HG02970 (cell line): ENCODE measurements around the gene SLC40A1.

Experiments
- ATAC-seq: cut with Tn5 transposase; IDR thresholded peaks from one replicate; pipeline ENCODE4 v1.9.1; 2021; ENCODE audit warnings: mild to moderate bottlenecking, moderate library complexity, moderate number of reproducible peaks; ENCODE audit not compliant: unreplicated experiment, low FRiP score

Gene SLC40A1

GRCh38 chr2:189574793-189575475, 5.7 kb downstream of the SLC40A1 start:
- ATAC-seq, result no peak

GRCh38 chr2:189570570-189571031, 10.0 kb downstream of the SLC40A1 start:
- no peak for ATAC-seq

- ATAC-seq, result no peak
Observed at GRCh38 chr2:189569295-189569910, 11.2 kb downstream of the SLC40A1 start.

- ATAC-seq, result no peak
Observed at GRCh38 chr2:189566046-189566445, 14.5 kb downstream of the SLC40A1 start.

DNA sequence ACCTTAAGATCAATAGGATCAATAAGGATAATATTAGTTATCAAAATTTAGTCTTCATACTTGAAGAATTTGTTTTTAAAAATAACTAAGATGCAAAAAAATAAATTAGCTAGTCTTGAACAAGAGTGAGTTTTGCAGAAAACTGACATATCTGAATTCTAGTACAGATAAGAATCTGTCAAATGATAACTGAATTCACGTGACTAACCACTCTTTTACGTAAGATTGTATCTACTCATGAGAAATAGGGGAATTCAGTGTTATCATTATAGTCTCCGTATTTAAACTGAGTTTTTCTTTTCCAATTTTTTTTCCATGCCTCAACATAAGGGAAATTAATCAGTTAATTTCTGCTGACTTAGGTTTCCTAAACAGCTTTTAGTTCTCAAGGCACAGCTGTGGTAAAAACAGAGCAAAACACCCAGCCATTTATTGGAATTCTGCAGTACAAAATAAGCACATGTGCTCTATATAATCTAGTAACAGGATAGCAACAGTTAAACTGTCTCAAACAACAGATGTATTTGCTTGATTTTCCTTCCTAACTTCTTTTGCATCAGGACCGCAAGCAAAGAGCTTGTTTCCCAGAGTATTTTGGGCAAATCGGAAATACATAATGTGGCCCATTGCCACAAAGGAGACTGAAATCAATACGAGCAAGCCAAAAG, 19.1 kb downstream of the SLC40A1 start:
- ATAC-seq, result no peak

DNA sequence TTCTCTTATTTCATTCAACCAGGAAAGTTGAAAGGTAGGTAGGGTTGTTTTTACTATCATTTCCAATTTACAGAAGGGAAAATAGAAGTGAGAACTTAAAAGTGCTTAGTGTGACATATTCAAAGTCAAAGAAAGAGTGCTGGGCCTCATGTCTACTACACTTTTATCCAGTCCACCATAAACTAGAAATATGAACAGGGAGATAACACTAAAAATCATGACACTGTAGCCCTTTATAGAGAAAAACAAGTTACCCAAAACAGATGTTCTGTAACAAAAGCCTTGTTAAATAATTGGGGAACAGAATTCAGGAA, 20.4 kb downstream of the SLC40A1 start:
- no peak for ATAC-seq

- ATAC-seq, result no peak
Observed at GRCh38 chr2:189559579-189560272, 20.9 kb downstream of the SLC40A1 start.

DNA sequence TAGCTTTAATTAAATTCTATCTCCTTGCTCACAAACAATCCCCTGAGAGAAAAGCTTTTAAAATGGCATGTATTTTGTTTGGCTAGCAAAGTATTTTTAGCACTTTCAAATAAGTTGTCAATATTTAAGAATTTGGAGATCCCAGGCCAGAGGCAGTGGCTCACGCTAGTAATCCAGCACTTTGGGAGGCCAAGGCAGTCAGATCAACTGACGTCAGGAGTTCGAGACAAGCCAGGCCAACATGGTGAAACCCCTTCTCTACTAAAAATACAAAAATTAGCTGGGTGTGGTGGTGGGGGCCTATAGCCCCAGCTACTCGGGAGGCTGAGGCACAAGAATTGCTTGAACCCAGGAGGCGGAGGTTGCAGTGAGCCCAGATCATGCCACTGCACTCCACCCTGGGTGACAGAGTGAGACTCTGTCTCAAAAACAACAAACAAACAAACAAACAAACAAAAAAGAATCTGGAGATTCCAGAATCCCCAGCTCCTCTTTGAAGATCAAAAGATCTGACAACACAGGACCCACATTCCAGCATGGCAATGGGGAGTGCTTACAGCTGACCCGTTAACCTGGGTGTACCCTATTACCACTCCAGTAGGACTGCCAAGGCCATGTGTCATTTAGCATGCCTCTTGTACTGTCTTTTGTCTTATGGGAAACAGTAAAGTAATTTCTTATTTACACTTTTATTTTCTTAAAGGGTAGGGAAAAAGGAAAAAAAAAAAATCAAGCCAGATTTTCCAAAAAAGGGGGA, 21.9 kb downstream of the SLC40A1 start:
- ATAC-seq, result no peak

GRCh38 chr2:189557373-189557772, 23.2 kb downstream of the SLC40A1 start:
- no peak for ATAC-seq

DNA sequence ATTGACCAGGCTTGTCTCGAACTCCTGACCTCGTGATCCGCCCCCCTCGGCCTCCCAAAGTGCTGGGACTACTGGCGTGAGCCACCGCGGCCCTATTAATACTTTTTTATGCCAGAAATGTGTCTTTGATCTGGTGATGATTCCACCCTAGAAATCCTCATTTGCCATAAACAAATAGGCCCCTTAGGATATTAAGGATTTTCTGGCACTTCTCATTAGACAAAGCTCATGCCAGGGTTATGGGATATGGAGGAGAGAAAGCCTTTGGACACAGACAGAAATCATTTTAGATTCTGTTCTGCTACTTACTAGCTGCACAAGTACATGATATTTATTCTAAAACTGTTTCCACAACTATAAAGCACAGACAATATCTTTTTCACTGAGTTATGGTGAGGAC, 24.1 kb downstream of the SLC40A1 start:
- ATAC-seq, result no peak

DNA sequence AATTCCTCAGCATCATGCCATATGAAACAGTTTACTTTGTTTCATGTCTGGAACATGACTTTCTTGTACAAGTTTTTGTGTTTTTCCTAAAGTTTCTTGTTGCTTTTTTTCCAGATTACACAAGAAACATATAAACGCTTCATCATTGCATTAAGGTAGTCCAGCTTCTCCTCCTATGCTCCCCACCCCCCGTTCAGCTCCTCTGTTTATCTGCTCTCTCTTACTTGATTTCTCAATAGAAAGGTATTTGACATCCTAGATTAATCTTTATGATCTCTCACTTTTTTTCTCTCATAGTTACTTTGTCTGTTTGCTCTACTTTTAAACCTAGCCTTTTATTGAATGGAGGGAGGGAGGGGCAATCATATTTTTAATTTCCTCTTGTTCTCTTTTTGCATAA, 25.4 kb downstream of the SLC40A1 start:
- no peak for ATAC-seq

GRCh38 chr2:189553504-189554088, 27.0 kb downstream of the SLC40A1 start:
- no peak for ATAC-seq

GRCh38 chr2:189552991-189553404, 27.6 kb downstream of the SLC40A1 start:
- no peak for ATAC-seq

DNA sequence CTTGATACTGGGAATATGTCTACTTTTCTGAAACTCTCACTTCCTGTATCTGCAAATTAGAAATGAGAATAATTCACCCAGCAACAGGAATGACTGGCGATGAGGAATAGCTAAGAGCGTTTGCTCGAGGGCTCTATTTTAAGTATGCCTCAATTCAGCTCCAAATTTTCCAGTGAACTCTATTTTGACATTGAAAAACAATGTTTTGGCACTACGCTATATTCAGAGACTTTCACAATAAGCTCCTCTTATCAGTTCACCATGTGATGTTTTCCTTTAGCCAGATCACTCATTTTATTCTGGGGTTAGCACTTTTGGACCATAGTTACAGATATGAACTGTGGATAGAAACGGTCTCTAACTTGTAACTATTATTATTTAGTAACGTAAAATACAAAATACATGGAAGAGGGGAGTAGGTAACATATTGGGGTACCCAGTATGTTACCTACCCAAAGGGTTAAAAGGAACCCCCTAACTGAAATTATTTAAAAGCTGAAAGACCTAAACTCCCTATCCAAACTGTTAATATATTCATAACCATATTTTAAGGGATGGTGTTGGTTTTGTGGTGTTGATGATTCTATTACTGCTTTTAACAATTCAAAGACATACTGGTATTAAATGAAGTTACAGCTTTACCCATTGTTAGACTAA, 28.1 kb downstream of the SLC40A1 start:
- no peak for ATAC-seq

DNA sequence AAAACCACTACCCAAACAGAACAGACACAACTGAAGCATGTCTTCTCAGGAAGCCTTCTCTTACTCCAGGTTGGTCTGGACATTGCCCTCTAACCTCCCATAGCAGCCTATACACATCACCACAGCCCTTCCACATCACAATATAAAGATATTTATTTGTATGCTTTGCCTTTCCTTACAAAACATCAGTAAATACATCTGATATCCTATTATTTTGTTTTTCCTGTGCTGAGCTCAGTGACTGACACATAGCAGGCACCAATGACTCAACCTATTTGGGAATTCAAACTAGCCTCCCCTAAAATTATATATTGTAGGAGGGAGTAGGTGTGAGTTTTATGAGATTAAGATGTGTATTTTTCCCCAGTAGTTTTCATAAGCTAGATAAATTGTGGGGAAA, 28.8 kb downstream of the SLC40A1 start:
- ATAC-seq, result no peak

DNA sequence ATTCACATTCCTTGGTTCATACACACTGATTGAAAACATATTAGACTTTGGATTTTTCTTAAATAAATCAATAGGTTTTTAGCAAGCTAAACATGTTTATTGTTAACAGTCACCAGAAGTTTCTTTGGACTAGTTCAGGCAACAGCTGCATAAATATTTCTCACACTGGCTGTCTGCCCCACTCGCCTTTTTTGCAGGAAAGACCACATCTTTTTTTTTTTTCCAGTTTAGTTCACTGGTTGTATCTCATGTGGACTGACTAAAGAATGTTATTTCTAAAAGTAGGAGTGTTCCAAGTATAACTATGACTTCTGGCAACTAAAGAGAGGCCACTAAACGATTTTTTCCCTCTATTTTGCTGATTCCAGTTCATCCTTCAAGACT, 31.1 kb downstream of the SLC40A1 start:
- no peak for ATAC-seq

DNA sequence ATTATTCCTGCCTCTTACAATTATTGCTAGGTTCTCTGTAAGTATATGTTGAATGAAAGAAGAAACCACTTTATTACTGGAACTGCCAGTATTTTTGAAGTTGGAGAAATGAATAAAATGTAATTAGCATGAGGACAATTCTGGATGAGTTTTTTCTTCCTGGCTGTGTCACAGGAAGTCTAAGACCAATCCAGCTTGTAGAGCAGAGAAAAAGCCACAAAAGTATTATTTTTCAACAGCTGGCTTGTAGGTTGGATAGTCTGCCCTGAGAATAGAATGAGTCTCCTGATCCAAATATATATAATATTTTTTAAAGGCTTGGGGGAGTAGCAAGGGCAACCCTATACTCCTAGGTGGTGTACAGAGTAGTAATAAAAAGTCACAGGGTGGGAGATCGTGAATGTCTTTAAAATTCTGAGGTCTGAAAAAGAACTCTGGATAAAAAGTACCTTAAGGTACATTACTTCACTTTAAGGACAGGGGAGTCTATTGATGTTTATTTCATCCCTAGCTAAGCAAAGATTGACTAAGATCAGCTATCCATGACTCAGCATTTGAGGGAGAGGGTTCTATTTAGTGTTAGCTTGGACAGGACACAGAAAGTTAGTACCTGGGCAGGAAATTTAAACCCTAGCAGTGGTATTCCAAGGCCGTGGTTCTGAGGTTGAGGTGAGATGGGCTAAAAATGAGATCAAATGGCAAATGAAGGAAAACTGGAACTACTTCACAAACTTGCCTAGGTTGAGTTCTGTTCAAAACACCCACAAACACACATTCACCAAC, 31.7 kb downstream of the SLC40A1 start:
- no peak for ATAC-seq

DNA sequence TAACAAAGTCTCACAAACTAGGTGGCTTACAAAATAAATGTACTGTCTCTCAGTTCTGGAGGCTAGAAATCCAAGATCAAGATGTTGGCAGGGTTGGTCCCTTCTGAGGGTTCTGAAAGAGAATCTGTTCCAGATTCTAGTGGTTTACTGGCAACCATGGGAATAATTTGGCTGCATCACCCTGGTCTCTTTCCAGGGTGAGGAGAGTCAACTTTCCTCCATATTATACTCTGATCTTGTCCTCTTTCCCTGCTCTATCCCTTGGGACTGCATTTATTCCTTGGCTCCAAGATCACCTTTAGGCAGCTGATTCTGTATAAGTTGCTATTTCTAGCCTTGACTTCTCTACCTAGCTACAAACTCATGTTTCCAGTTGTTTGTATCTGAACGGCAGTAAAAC, 35.2 kb downstream of the SLC40A1 start:
- no peak for ATAC-seq
